HG03439 (cell line): ENCODE results near the gene CRYBG1.

Source experiments
- ATAC-seq: cut with Tn5 transposase; IDR thresholded peaks from one replicate; pipeline ENCODE4 v1.9.1; 2021; ENCODE audit warnings: mild to moderate bottlenecking, moderate library complexity; ENCODE audit not compliant: unreplicated experiment

The CRYBG1 gene

GRCh38 chr6:106519460-106520394 is 159.2 kb downstream of the CRYBG1 start:
- peak; percentile 42 for ATAC-seq

DNA sequence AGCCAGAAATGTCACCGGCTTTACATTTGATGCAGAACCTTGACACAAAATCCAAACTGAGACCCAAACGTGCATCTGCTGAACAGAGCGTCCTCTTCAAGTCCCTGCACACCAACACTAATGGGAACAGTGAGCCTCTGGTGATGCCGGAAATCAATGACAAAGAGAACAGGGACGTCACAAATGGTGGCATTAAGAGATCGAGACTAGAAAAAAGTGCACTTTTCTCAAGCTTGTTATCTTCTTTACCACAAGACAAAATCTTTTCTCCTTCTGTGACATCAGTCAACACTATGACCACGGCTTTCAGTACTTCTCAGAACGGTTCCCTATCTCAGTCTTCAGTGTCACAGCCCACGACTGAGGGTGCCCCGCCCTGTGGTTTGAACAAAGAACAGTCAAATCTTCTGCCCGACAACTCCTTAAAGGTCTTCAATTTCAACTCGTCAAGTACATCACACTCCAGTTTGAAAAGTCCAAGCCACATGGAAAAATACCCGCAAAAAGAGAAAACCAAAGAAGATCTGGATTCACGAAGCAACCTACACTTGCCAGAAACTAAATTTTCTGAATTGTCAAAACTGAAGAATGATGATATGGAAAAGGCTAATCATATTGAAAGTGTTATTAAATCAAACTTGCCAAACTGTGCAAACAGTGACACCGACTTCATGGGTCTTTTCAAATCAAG is 160.3 kb downstream of the CRYBG1 start:
- peak; percentile 63 for ATAC-seq

- ATAC-seq: no peak
Observed at GRCh38 chr6:106522562-106523250, 162.2 kb downstream of the CRYBG1 start.

GRCh38 chr6:106525107-106525881 is 164.8 kb downstream of the CRYBG1 start:
- peak; percentile 37 for ATAC-seq

- no peak for ATAC-seq
Observed at GRCh38 chr6:106525882-106526275, 165.4 kb downstream of the CRYBG1 start.

GRCh38 chr6:106527117-106527516 is 166.6 kb downstream of the CRYBG1 start:
- ATAC-seq: no peak

- ATAC-seq: no peak
Observed at GRCh38 chr6:106527979-106528378, 167.5 kb downstream of the CRYBG1 start.

DNA sequence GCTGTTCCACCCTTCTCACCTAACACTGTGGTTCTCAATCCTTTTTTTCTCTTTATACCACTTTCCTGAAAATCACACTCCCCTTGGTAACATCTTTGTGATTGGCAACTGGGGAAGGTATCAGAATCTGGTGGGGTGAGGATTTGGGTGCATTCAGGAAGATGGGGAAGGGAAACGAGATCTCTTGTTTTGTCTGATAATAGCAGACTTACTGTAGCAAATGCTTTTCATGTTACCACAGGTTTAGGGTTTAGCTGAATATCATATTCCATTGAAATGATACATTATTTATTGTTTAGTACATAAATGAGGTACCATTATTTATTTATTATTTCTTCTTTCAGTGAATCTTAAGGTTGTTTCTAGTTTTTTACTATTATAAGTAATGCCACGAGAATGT is 168.0 kb downstream of the CRYBG1 start:
- ATAC-seq: no peak

- no peak for ATAC-seq
Observed at GRCh38 chr6:106529438-106529837, 168.9 kb downstream of the CRYBG1 start.

DNA sequence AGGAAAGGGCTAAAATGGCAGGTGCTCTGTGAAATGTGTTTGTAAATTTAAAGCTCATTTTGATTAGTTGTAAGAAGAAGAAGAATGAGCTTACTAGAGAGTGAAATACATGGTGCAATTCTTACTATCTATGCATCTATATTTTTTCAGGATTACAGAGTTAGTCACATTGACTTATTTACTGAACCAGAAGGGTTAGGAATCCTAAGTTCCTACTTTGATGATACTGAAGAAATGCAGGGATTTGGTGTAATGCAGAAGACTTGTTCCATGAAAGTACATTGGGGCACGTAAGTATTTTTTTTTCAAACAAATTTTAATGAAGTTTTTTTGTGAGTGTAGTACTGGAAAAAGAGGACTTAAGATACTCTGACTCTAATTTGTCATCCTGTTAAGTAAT is 169.5 kb downstream of the CRYBG1 start:
- ATAC-seq: no peak

DNA sequence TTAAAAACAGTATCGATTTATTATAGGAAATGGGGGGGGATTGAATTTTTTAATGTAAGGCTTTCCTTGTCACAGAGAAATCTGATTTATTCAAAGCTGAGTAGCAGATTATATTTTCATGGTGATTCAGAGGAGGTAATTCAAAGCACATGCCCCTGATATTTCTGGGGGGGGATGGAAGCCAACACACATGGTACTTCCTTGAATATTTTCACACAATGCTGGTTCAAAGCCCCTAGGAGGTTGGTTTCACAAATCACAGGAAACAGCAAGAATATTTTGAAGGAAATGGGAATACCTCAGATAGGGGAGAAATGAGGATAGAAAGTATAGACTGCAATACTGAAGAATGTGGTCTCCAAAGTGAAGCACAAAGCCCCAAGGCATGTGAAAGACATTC is 170.0 kb downstream of the CRYBG1 start:
- no peak for ATAC-seq

DNA sequence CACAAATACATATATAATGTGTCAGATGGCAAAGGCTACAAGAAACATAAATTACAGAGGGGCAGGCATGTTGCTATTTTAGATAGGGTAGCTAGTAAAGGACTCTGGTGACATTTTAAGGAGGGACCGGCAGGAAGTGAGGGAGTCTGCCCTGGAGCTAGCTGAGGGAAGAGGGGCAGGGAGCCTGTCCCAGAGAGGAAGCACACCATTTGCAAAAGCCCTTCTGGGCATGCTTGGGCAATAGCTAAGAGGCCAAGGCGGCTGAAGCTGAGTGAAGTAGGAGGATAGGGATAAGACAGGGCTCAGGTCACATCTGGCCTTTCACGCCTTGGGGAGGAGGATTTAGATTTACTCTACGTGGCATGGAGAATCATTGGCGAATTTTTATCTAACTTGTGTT is 172.5 kb downstream of the CRYBG1 start:
- ATAC-seq: no peak

- ATAC-seq: no peak
Observed at GRCh38 chr6:106534004-106534403, 173.5 kb downstream of the CRYBG1 start.

GRCh38 chr6:106534564-106534982 is 174.1 kb downstream of the CRYBG1 start:
- no peak for ATAC-seq

GRCh38 chr6:106535012-106535411 is 174.5 kb downstream of the CRYBG1 start:
- ATAC-seq: no peak

DNA sequence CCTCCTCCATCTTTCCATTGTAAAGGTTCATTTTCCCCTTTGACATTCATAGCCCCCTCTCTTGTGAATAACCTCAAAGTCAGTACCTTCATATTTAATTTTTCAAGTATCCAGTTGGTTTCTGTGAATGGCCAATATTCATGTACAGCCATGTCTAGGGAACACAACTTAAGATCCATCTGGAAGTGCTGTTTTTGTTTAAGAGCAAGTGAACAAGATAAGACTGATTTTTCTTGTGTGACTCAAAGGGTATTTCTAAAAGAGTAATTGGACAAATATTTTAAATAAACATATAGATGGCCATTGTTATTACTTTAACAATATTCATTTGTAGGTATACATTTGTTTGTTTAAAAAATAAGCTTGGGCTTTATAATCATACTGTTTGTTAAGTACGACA is 175.8 kb downstream of the CRYBG1 start:
- no peak for ATAC-seq

DNA sequence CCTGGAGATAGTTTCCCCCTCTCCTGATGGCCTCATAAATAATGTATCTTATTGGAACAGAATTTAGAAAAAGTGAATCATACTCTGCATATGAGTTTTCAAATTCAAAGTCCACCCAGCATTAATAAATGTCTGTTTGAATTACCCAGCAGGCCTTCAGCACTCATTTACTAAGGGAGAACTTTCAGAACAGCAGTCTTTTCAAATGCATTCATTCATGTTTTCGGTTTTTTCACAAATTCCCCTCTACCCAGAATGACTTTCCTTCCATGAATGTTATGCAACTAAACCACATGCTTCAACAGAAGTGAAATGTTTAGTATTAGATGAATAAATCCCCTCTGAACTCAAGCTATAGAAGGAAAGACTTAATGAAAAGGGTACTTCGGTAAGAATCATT is 176.3 kb downstream of the CRYBG1 start:
- no peak for ATAC-seq

GRCh38 chr6:106537662-106538061 is 177.1 kb downstream of the CRYBG1 start:
- ATAC-seq: no peak

DNA sequence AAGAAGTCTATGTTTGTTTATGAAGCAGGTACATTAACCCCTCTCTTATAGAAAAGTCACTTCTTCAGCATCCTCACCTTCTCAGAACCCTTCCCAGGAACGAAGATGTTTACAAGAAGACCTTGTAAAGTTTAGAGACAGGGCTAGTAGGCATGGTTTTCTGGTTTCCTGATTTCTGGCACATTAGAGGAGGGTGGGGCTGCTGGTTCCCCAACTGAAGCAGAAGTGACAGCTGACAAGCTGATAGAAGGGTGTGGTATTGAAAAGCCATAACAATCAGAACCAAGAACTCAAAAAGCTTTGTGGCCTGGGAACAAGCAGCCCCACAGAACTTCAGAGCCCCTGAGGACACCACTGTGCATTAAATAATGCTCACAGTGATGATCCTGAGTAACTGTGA is 177.6 kb downstream of the CRYBG1 start:
- no peak for ATAC-seq

GRCh38 chr6:106539936-106540335 is 179.4 kb downstream of the CRYBG1 start:
- ATAC-seq: no peak

- ATAC-seq: no peak
Observed at GRCh38 chr6:106540432-106540831, 179.9 kb downstream of the CRYBG1 start.
